ENCODE results near the gene NUBP2. TPM values are rescaled to one million over a fixed set of nuclear protein-coding genes. Genes with fewer than 3 reads are reported as not detected.

NUBP2 gene
- total and polyA plus RNA-seq, 2 experiments from 2014 or later = 79.4 to 175 TPM

DNA sequence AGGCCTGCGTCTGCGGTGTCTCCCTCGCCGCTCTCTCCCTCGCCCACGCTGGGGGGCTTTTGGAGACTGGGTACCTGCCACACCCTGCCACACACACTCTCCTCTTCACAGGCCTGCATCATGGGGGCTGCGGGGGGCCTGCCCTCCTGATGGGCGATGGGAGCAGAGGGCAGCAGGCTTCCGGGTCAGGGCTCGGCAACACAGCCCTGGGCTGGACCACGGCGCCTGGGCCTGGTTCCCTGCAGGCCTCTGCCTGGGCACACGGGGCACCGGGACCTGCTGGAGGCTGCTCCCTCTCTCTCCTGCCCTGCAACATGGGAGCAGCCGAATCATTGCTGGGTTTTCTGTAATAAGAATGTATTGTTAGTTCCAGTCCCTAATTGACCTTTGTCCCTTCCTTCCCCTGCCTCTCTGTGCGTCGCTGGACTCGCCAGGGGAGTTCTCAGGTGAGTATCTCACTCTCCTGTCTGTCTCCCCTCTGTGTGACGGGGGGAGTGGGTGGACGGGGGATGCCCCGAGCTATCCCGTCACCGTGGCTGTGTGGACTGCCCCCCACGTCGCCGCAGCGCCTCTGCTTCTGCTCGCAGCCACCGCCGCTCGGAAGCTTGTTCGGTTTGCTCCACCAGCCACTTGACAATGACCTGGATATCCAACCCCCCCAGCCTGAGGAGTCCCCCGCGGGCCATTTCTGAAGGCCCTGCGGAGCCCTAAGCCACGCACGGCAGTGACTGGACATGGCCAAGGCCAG, 24.9 kb upstream of the NUBP2 start:
- Mint-ChIP-seq H3K36me3 (ENCODE audit: low read depth) (peaks cover 7% of the 10 kb centered on the region), H3K9me3 (no peaks in the 10 kb centered on the region; the same call in 2 of the 3 replicates), H3K27me3 (ENCODE audit: insufficient read depth, low read depth, poor library complexity) (peaks cover 10% of the 10 kb centered on the region), H3K4me1 (no peaks in the 10 kb centered on the region), H3K27ac (no peak overlapping the region), H3K4me3 (no peak overlapping the region)
- TF ChIP-seq POLR2AphosphoS5 (IDR thresholded peaks at IDR 0.05; ENCODE audit: low read depth) = no peak
- TF ChIP-seq NANOG (IDR thresholded peaks at IDR 0.05; ENCODE audit: borderline replicate concordance) = no peak
- TF ChIP-seq ZNF114 (CRISPR knock-in tag; IDR thresholded peaks at IDR 0.05) = no peak
- no peak for TF ChIP-seq STAT1 (IDR thresholded peaks at IDR 0.05; ENCODE audit: unreplicated experiment)
- no peak for TF ChIP-seq ZNF331 (CRISPR knock-in tag; IDR thresholded peaks at IDR 0.05; ENCODE audit: low read depth)
- TF ChIP-seq, protein P1, sequence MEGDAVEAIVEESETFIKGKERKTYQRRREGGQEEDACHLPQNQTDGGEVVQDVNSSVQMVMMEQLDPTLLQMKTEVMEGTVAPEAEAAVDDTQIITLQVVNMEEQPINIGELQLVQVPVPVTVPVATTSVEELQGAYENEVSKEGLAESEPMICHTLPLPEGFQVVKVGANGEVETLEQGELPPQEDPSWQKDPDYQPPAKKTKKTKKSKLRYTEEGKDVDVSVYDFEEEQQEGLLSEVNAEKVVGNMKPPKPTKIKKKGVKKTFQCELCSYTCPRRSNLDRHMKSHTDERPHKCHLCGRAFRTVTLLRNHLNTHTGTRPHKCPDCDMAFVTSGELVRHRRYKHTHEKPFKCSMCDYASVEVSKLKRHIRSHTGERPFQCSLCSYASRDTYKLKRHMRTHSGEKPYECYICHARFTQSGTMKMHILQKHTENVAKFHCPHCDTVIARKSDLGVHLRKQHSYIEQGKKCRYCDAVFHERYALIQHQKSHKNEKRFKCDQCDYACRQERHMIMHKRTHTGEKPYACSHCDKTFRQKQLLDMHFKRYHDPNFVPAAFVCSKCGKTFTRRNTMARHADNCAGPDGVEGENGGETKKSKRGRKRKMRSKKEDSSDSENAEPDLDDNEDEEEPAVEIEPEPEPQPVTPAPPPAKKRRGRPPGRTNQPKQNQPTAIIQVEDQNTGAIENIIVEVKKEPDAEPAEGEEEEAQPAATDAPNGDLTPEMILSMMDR (conservative IDR thresholded peaks at IDR 0.05; ENCODE audit: low read depth in 2 of 2) = no peak
- TF ChIP-seq EZH2phosphoT487 (IDR thresholded peaks at IDR 0.05; ENCODE audit: unreplicated experiment) = no peak
- no peak for TF ChIP-seq JUNB (IDR thresholded peaks at IDR 0.05; ENCODE audit: unreplicated experiment)
- H3F3A ChIP-seq (replicated peaks; ENCODE audit: low read depth) = no peaks in the 10 kb centered on the region
- H3K4me1 ChIP-seq (ENCODE audit: insufficient read depth) = no peaks in the 10 kb centered on the region
- ATAC-seq = no peak
- H3K4me2 ChIP-seq = no peak overlapping the region
- DNase-seq (ENCODE audit: low spot score) = no peak
- no peak overlapping the region for H2AFZ ChIP-seq
- no peaks in the 10 kb centered on the region for H3K79me2 ChIP-seq (replicated peaks; ENCODE audit: insufficient read depth)
- no peaks in the 10 kb centered on the region for H4K20me1 ChIP-seq (replicated peaks; ENCODE audit: insufficient read depth)
- no peaks in the 10 kb centered on the region for H3K27me3 ChIP-seq (ENCODE audit: insufficient read depth)
- H3K27ac ChIP-seq (ENCODE audit: low read depth) = no peak overlapping the region
- H3K4me3 ChIP-seq = no peak overlapping the region
- no peaks in the 10 kb centered on the region for H3K9me2 ChIP-seq (ENCODE audit: insufficient read depth)
- no peaks in the 10 kb centered on the region for H3K36me3 ChIP-seq (ENCODE audit: insufficient read depth)

DNA sequence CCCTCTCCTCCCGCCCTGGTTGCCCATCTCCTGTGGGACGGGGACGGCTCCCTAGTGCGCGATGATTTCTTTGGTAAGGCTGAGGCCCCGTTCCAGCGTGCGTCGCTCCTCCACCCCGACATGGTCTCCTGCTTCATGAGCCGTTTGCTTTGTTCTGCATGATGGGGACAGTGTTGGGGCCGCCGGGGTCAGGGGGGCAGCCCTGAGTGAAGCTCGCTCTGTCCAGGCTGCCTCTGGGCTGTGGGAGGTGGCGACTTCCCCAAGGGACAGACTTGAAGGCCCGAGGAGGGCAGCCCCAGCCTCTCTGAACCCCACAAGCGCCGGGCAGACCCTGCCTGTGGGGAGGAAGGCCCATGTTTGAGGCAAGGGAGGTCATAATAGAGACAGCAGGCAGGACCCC, 23.8 kb upstream of the NUBP2 start:
- no peaks in the 10 kb centered on the region for H3K36me3 ChIP-seq (ENCODE audit: insufficient read depth)
- no peaks in the 10 kb centered on the region for H3K4me1 ChIP-seq (ENCODE audit: insufficient read depth)
- no peak overlapping the region for H3K27ac Mint-ChIP-seq
- ATAC-seq = no peak
- H3K4me2 ChIP-seq = no peak overlapping the region
- no peak overlapping the region for H2AFZ ChIP-seq
- H3K4me3 Mint-ChIP-seq = no peak overlapping the region
- H3K27ac ChIP-seq (ENCODE audit: low read depth) = no peak overlapping the region
- no peak overlapping the region for H3K4me3 ChIP-seq
- 0 out of 2 replicates have a peak, but pooled peaks cover 3% of the 10 kb centered on the region for H3F3A ChIP-seq (replicated peaks; ENCODE audit: low read depth)
- H3K36me3 Mint-ChIP-seq (ENCODE audit: low read depth) = peaks cover 6% of the 10 kb centered on the region
- H3K27me3 Mint-ChIP-seq (ENCODE audit: insufficient read depth, low read depth, poor library complexity) = peaks cover 10% of the 10 kb centered on the region
- no peaks in the 10 kb centered on the region for H3K79me2 ChIP-seq (replicated peaks; ENCODE audit: insufficient read depth)
- H3K9me2 ChIP-seq (ENCODE audit: insufficient read depth) = no peaks in the 10 kb centered on the region
- H3K9me3 Mint-ChIP-seq = no peaks in the 10 kb centered on the region; the same call in 2 of the 3 replicates
- H3K4me1 Mint-ChIP-seq = no peaks in the 10 kb centered on the region
- no peaks in the 10 kb centered on the region for H3K27me3 ChIP-seq (ENCODE audit: insufficient read depth)
- DNase-seq (ENCODE audit: low spot score) = no peak
- no peaks in the 10 kb centered on the region for H4K20me1 ChIP-seq (replicated peaks; ENCODE audit: insufficient read depth)
- TF ChIP-seq, protein P2, sequence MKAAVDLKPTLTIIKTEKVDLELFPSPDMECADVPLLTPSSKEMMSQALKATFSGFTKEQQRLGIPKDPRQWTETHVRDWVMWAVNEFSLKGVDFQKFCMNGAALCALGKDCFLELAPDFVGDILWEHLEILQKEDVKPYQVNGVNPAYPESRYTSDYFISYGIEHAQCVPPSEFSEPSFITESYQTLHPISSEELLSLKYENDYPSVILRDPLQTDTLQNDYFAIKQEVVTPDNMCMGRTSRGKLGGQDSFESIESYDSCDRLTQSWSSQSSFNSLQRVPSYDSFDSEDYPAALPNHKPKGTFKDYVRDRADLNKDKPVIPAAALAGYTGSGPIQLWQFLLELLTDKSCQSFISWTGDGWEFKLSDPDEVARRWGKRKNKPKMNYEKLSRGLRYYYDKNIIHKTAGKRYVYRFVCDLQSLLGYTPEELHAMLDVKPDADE (IDR thresholded peaks at IDR 0.05) = no peak
- TF ChIP-seq NANOG (IDR thresholded peaks at IDR 0.05; ENCODE audit: borderline replicate concordance) = no peak
- TF ChIP-seq STAT1 (IDR thresholded peaks at IDR 0.05; ENCODE audit: unreplicated experiment) = no peak
- TF ChIP-seq, protein P1 (conservative IDR thresholded peaks at IDR 0.05; ENCODE audit: low read depth in 2 of 2) = no peak
- TF ChIP-seq, protein P3, sequence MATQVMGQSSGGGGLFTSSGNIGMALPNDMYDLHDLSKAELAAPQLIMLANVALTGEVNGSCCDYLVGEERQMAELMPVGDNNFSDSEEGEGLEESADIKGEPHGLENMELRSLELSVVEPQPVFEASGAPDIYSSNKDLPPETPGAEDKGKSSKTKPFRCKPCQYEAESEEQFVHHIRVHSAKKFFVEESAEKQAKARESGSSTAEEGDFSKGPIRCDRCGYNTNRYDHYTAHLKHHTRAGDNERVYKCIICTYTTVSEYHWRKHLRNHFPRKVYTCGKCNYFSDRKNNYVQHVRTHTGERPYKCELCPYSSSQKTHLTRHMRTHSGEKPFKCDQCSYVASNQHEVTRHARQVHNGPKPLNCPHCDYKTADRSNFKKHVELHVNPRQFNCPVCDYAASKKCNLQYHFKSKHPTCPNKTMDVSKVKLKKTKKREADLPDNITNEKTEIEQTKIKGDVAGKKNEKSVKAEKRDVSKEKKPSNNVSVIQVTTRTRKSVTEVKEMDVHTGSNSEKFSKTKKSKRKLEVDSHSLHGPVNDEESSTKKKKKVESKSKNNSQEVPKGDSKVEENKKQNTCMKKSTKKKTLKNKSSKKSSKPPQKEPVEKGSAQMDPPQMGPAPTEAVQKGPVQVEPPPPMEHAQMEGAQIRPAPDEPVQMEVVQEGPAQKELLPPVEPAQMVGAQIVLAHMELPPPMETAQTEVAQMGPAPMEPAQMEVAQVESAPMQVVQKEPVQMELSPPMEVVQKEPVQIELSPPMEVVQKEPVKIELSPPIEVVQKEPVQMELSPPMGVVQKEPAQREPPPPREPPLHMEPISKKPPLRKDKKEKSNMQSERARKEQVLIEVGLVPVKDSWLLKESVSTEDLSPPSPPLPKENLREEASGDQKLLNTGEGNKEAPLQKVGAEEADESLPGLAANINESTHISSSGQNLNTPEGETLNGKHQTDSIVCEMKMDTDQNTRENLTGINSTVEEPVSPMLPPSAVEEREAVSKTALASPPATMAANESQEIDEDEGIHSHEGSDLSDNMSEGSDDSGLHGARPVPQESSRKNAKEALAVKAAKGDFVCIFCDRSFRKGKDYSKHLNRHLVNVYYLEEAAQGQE (IDR thresholded peaks at IDR 0.05; ENCODE audit: unreplicated experiment) = no peak
- TF ChIP-seq POLR2AphosphoS5 (IDR thresholded peaks at IDR 0.05; ENCODE audit: low read depth) = no peak
- no peak for TF ChIP-seq ZNF331 (CRISPR knock-in tag; IDR thresholded peaks at IDR 0.05; ENCODE audit: low read depth)
- no peak for TF ChIP-seq ZNF114 (CRISPR knock-in tag; IDR thresholded peaks at IDR 0.05)
- no peak for TF ChIP-seq JUNB (IDR thresholded peaks at IDR 0.05; ENCODE audit: unreplicated experiment)
- TF ChIP-seq EZH2phosphoT487 (IDR thresholded peaks at IDR 0.05; ENCODE audit: unreplicated experiment) = no peak
